ENCODE data around the gene PHF8. TPM values are rescaled to one million over a fixed set of nuclear protein-coding genes. Genes with fewer than 3 reads are reported as not detected.
A peak's percentile ranks its signal among the peaks of the same experiment; 100 is the strongest.

Gene PHF8
- total and polyA plus RNA-seq, 9 of the 15 experiments (the other 6 are each of a cell fraction or from before 2014, with no cell fraction given) = 2.5 to 25.7 (median 12.1) TPM

DNA sequence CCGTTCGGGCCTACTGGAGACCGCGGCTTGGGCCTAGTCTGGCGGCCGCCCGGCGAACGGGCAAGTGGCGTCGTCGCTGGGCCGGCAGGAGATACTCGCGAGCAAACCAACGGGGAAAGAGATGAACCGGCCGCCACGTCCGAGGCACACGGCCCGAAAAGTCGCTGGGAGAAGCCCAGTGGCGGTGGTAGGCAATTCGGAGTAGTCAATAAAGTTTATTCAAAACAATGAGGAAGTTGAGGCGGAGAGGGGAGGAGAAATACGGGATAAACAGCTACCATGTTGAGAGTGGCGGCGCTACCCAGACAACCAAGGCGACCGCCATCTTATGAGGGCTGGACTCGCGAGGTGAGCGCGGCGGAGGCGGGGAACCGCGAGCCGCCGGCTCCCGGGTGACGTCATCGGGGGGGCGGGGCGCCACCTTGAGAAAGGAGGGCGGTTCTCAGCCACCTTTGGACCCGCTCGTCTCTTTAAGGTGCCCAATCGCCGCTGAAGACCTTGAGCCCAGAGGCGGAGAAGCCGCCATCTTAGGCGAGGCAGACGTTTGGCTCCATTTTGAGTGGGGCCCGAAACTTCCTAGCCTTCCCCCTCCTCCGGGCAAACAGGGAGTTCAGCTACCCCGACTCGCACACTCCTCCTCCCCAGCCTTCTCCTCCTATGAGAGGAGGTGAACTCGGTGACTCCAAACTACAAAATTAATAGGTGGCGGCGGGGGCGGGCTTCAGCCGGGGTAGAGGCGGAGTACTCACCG, at the start of gene PHF8 (continued):
- TF ChIP-seq, protein P1, sequence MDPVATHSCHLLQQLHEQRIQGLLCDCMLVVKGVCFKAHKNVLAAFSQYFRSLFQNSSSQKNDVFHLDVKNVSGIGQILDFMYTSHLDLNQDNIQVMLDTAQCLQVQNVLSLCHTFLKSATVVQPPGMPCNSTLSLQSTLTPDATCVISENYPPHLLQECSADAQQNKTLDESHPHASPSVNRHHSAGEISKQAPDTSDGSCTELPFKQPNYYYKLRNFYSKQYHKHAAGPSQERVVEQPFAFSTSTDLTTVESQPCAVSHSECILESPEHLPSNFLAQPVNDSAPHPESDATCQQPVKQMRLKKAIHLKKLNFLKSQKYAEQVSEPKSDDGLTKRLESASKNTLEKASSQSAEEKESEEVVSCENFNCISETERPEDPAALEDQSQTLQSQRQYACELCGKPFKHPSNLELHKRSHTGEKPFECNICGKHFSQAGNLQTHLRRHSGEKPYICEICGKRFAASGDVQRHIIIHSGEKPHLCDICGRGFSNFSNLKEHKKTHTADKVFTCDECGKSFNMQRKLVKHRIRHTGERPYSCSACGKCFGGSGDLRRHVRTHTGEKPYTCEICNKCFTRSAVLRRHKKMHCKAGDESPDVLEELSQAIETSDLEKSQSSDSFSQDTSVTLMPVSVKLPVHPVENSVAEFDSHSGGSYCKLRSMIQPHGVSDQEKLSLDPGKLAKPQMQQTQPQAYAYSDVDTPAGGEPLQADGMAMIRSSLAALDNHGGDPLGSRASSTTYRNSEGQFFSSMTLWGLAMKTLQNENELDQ (CRISPR knock-in tag; IDR thresholded peaks at IDR 0.05; ENCODE audit: borderline replicate concordance) = no peak
- TF ChIP-seq, protein P2, sequence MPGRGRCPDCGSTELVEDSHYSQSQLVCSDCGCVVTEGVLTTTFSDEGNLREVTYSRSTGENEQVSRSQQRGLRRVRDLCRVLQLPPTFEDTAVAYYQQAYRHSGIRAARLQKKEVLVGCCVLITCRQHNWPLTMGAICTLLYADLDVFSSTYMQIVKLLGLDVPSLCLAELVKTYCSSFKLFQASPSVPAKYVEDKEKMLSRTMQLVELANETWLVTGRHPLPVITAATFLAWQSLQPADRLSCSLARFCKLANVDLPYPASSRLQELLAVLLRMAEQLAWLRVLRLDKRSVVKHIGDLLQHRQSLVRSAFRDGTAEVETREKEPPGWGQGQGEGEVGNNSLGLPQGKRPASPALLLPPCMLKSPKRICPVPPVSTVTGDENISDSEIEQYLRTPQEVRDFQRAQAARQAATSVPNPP (IDR thresholded peaks at IDR 0.05; ENCODE audit: borderline replicate concordance, insufficient read depth, insufficient read length) = no peak
- TF ChIP-seq MEIS2 (IDR thresholded peaks at IDR 0.05; ENCODE audit: partially characterized antibody) = no peak
- no peak for TF ChIP-seq ZNF586 (CRISPR knock-in tag; conservative IDR thresholded peaks at IDR 0.05)
- no peak for TF ChIP-seq SRSF3 (IDR thresholded peaks at IDR 0.05; ENCODE audit: insufficient read depth, low read length)
- 0 out of 2 replicates have a peak, but pooled peaks have one; percentile 1 for TF ChIP-seq ZNF316 (IDR thresholded peaks at IDR 0.05)
- no peak for TF ChIP-seq DPF2 (IDR thresholded peaks at IDR 0.05)
- TF ChIP-seq SLC30A9 (CRISPR knock-in tag; IDR thresholded peaks at IDR 0.05) = no peak
- TF ChIP-seq EP300 (IDR thresholded peaks at IDR 0.05; ENCODE audit: low read length) = no peak
- TF ChIP-seq, protein P3, sequence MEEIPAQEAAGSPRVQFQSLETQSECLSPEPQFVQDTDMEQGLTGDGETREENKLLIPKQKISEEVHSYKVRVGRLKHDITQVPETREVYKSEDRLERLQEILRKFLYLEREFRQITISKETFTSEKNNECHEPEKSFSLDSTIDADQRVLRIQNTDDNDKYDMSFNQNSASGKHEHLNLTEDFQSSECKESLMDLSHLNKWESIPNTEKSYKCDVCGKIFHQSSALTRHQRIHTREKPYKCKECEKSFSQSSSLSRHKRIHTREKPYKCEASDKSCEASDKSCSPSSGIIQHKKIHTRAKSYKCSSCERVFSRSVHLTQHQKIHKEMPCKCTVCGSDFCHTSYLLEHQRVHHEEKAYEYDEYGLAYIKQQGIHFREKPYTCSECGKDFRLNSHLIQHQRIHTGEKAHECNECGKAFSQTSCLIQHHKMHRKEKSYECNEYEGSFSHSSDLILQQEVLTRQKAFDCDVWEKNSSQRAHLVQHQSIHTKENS (CRISPR knock-in tag; IDR thresholded peaks at IDR 0.05) = no peak
- TF ChIP-seq RHOXF2B (CRISPR knock-in tag; conservative IDR thresholded peaks at IDR 0.05) = no peak
- no peak for TF ChIP-seq CC2D1A (IDR thresholded peaks at IDR 0.05)
- TF ChIP-seq ZFP30 (CRISPR knock-in tag; IDR thresholded peaks at IDR 0.05; ENCODE audit: borderline replicate concordance) = no peak
- TF ChIP-seq HIVEP1 (CRISPR knock-in tag; IDR thresholded peaks at IDR 0.05) = no peak
- TF ChIP-seq KAT8 (IDR thresholded peaks at IDR 0.05; ENCODE audit: low read depth) = peak; percentile 89
- TF ChIP-seq HDAC8 (tag; IDR thresholded peaks at IDR 0.05) = no peak

Measured in K562 (cell line).